GM12878 (cell line): Measurements from ENCODE around the gene LHX6. TPM values are rescaled to one million over a fixed set of nuclear protein-coding genes. Genes with fewer than 3 reads are reported as not detected.
A peak's percentile ranks its signal among the peaks of the same experiment; 100 is the strongest.

Experiments used
- ATAC-seq: fragments of 200-7000 bp; cut with Tn5 transposase; 3 replicates; pipeline ENCODE4 v1.9.1; 2020; ENCODE audit warnings: mild to moderate bottlenecking, moderate library complexity
- BruUV-seq: library from RNA; stranded (reverse); fragments of 400-500 nt; replicated peaks from 2 replicates; lab custom pipeline; 2021; lab: Mats Ljungman, UMichigan
- CTCF ChIA-PET: fragments of 300-600 bp; sonication (Branson Sonifier 250); formaldehyde crosslinking; extraction: SDS; loops from one replicate; lab custom pipeline; 2021; ENCODE audit warnings: inconsistent platforms; lab: Yijun Ruan, JAX
- POLR2A ChIA-PET: fragments of 350-600 bp; formaldehyde crosslinking; extraction: SDS; loops from one replicate; lab custom pipeline; 2021; ENCODE audit warnings: inconsistent platforms; lab: Charles Lee
- RAD21 ChIA-PET: fragments of 300-600 bp; sonication (Branson Sonifier 250); formaldehyde crosslinking; loops from one replicate; lab custom pipeline; 2023; ENCODE audit warnings: antibody characterized with exemption; ENCODE audit not compliant: unreplicated experiment; lab: Charles Lee
- SMC1A ChIA-PET: fragments of 300-600 bp; sonication (Branson Sonifier 250); formaldehyde crosslinking; loops from one replicate; lab custom pipeline; 2023; ENCODE audit not compliant: unreplicated experiment, uncharacterized antibody; lab: Charles Lee
- DNase-seq: peaks from one replicate; pipeline ENCODE4 v3.0.0-alpha.2; 2011; ENCODE audit warnings: low read depth, low spot score
- FAIRE-seq: peaks from 3 replicates; lab custom pipeline; 2011; peaks lifted over from hg19 to GRCh38; lab: Jason Lieb, UNC
- H2AFZ ChIP-seq: 2 replicates; pipeline ENCODE4 v1.6.0; 2011; ENCODE audit warnings: low read depth, low read length, control low read depth; ENCODE audit not compliant: control insufficient read depth
- H3K27ac ChIP-seq: 2 replicates; pipeline ENCODE4 v1.5.1; 2011; ENCODE audit warnings: control low read depth; ENCODE audit not compliant: control insufficient read depth, insufficient read depth
- H3K27me3 ChIP-seq, 2 experiments: replicated peaks in 1 of 2; 2 replicates each; pipeline versions ENCODE4 v1.6.0 to v1.6.1; 2011; ENCODE audit warnings: low read length in 1 of 2; ENCODE audit not compliant: control insufficient read depth in 2 of 2, insufficient read depth in 2 of 2
- H3K36me3 ChIP-seq, 2 experiments: 2 replicates each; pipeline ENCODE4 v1.5.1; 2011; ENCODE audit warnings: low read length in 1 of 2; ENCODE audit not compliant: control insufficient read depth in 2 of 2, insufficient read depth in 2 of 2
- H3K4me1 ChIP-seq: 2 replicates; pipeline ENCODE4 v1.6.1; 2011; ENCODE audit warnings: mild to moderate bottlenecking, low read length, moderate library complexity, mixed read lengths; ENCODE audit not compliant: control insufficient read depth, insufficient read depth
- H3K4me2 ChIP-seq: 2 replicates; pipeline ENCODE4 v1.6.0; 2011; ENCODE audit warnings: control low read depth; ENCODE audit not compliant: control insufficient read depth, insufficient read depth
- H3K4me3 ChIP-seq: fragments of 200-600 bp; sonication (generic); 2 replicates; pipeline ENCODE4 v1.5.1; 2016
- H3K79me2 ChIP-seq: 2 replicates; pipeline ENCODE4 v1.6.0; 2011; ENCODE audit warnings: low read length; ENCODE audit not compliant: control insufficient read depth, insufficient read depth
- H3K9ac ChIP-seq: 2 replicates; pipeline ENCODE4 v1.8.0; 2011; ENCODE audit warnings: low read length, control low read depth, mixed read lengths; ENCODE audit not compliant: control insufficient read depth, insufficient read depth
- H3K9me3 ChIP-seq: replicated peaks from 3 replicates; pipeline ENCODE4 v1.5.1; 2011; ENCODE audit warnings: mild to moderate bottlenecking, low read length; ENCODE audit not compliant: control insufficient read depth, insufficient read depth
- H4K20me1 ChIP-seq: 2 replicates; pipeline ENCODE4 v1.6.0; 2011; ENCODE audit not compliant: control insufficient read depth, insufficient read depth
- GABPA ChIP-seq: IDR thresholded peaks from 2 replicates; pipeline ENCODE4 v1.6.1; 2014; ENCODE audit warnings: antibody characterized with exemption, low read depth, mild to moderate bottlenecking, inconsistent platforms
- HDGF ChIP-seq: fragments of 450-650 bp; IDR thresholded peaks from 2 replicates; pipeline ENCODE4 v1.6.1; 2016; ENCODE audit warnings: antibody characterized with exemption
- MLLT1 ChIP-seq: fragments of 450-650 bp; IDR thresholded peaks from 2 replicates; pipeline ENCODE4 v1.6.1; 2016; ENCODE audit warnings: mild to moderate bottlenecking
- MXI1 ChIP-seq: fragments of 150-350 bp; IDR thresholded peaks from 2 replicates; pipeline ENCODE4 v1.6.1; 2011; ENCODE audit warnings: low read depth, mild to moderate bottlenecking, inconsistent platforms, low read length, improper control_type of control experiment
- NR2F1 ChIP-seq: fragments of 450-650 bp; conservative IDR thresholded peaks from 2 replicates; pipeline ENCODE4 v1.6.1; 2017; ENCODE audit warnings: mild to moderate bottlenecking
- RELA ChIP-seq: fragments of 450-650 bp; IDR thresholded peaks from 2 replicates; pipeline ENCODE4 v1.8.0; 2014; ENCODE audit warnings: borderline replicate concordance; ENCODE audit not compliant: partially characterized antibody
- SKIL ChIP-seq: fragments of 450-650 bp; IDR thresholded peaks from 2 replicates; pipeline ENCODE4 v1.6.1; 2017; ENCODE audit warnings: mild to moderate bottlenecking, low read depth, inconsistent platforms; ENCODE audit not compliant: poor library complexity, severe bottlenecking
- SMAD1 ChIP-seq: fragments of 450-650 bp; IDR thresholded peaks from 2 replicates; pipeline ENCODE4 v1.6.1; 2018; ENCODE audit warnings: mild to moderate bottlenecking, low read depth; ENCODE audit not compliant: partially characterized antibody
- SREBF1 ChIP-seq: IDR thresholded peaks from 2 replicates; pipeline ENCODE4 v1.6.1; 2012; ENCODE audit warnings: mild to moderate bottlenecking, low read length
- USF1 ChIP-seq: IDR thresholded peaks from 2 replicates; pipeline ENCODE4 v1.6.1; 2011; ENCODE audit warnings: borderline replicate concordance, low read depth, mild to moderate bottlenecking, moderate library complexity, mixed read lengths, low read length; ENCODE audit not compliant: insufficient read depth; ENCODE audit errors: extremely low read length
- ZBED1 ChIP-seq: IDR thresholded peaks from 2 replicates; pipeline ENCODE4 v1.6.1; 2016; ENCODE audit warnings: borderline replicate concordance
- ZNF592 ChIP-seq: fragments of 450-650 bp; IDR thresholded peaks from 2 replicates; pipeline ENCODE4 v1.6.1; 2017; ENCODE audit warnings: mild to moderate bottlenecking, moderate library complexity
- ZZZ3 ChIP-seq: IDR thresholded peaks from 2 replicates; pipeline ENCODE4 v1.6.1; 2011; ENCODE audit warnings: low read depth; ENCODE audit not compliant: control insufficient read depth, insufficient read length
- WGBS: methylation state at CpG from one replicate; pipeline ENCODE4 v1.1.6; 2016; ENCODE audit warnings: low lambda C conversion rate; ENCODE audit not compliant: insufficient replicate concordance, insufficient coverage; ENCODE audit errors: missing lambda C conversion rate; 5-methylcytosine and 5-hydroxymethylcytosine counted together
- in situ Hi-C: fragments of 300-500 bp; cut with MboI; formaldehyde crosslinking; loops from 9 replicates; pipeline ENCODE4 v1.14.3; 2018; ENCODE audit warnings: mixed read lengths
- intact Hi-C: fragments of 100-400 bp; cut with micrococcal nuclease; formaldehyde crosslinking; loops from one replicate; pipeline ENCODE4 v1.14.2; 2022; ENCODE audit not compliant: unreplicated experiment
- polyA plus RNA-seq, 11 experiments: library from polyadenylated mRNA; depleted of rRNA in 4 of 11; unstranded in 6 of 11; stranded (reverse) in 5 of 11; fragments of >200 nt; fragmentation: Nextera tagmentation in 4 of 11; fragmentation: Illumina TruSeq in 1 of 11; extraction: Ambion mirVana in 4 of 11; extraction: Trizol in 1 of 11; gene quantifications; 1 replicate in 1 of 11; 2 replicates in 10 of 11; pipeline versions ENCODE4 v1.2.1 to v1.2.3, GENCODE V29; 2011 to 2016; ENCODE audit warnings: inconsistent platforms in 2 of 11, missing spikeins in 2 of 11, low read depth in 1 of 11
- total RNA-seq, 4 experiments: library from RNA; depleted of rRNA in 3 of 4; stranded (reverse); fragments of >200 nt in 3 of 4; fragmentation: Illumina TruSeq in 1 of 4; extraction: Trizol in 1 of 4; gene quantifications; 2 replicates each; pipeline versions ENCODE4 v1.2.1 to v1.2.3, GENCODE V29; 2013 to 2021

Gene LHX6
- total and polyA plus RNA-seq, 10 of the 15 experiments (the other 5 are each of a cell fraction or from before 2014, with no cell fraction given) = not detected

- peaks cover 58% of the 10 kb centered on the region for H3K79me2 ChIP-seq
- peak overlapping the region; percentile 93 for H3K27ac ChIP-seq
- intact Hi-C loops (no loop called here), in situ Hi-C loops (no loop called here)
- no peaks in the 10 kb centered on the region for H3K27me3 ChIP-seq
- peaks cover 0 to 9% of the 10 kb centered on the region in 2 experiments; a peak in 1 of 4 replicates for H3K36me3 ChIP-seq
- no peaks in the 10 kb centered on the region for H3K9me3 ChIP-seq
- ATAC-seq (peak; percentile 73), FAIRE-seq (peak; percentile 18), DNase-seq (peak; percentile 38)
- H3K4me3 ChIP-seq = peak overlapping the region; percentile 86
- 6% methylated on average over 17 of the region's 17 CpGs for WGBS
- RAD21 ChIA-PET = interaction anchor here (0.9 to 1.1 kb wide), 2 partner anchors 140 to 198 kb away, joined by 3 read pairs; no protein-coding TSS in a partner anchor
- SMC1A ChIA-PET = interaction anchor here (0.5 to 1.0 kb wide), 5 partner anchors 21 to 574 kb away, joined by 3 to 5 read pairs (median 3); partner anchors contain the start of gene PDCL
- peak overlapping the region; percentile 91 for H3K4me2 ChIP-seq
- H4K20me1 ChIP-seq = no peaks in the 10 kb centered on the region
- H3K4me1 ChIP-seq = no peaks in the 10 kb centered on the region
- H3K9ac ChIP-seq = peak overlapping the region; percentile 90
- CTCF ChIA-PET = interaction anchor here (0.9 to 2.4 kb wide), 7 partner anchors 9 to 166 kb away, joined by 3 to 9 read pairs (median 3); partner anchors contain the start of gene NDUFA8
- POLR2A ChIA-PET = interaction anchor here (0.7 to 1.5 kb wide), 7 partner anchors 8 to 648 kb away, joined by 3 to 7 read pairs (median 3); partner anchors contain the start of genes MORN5, NDUFA8 and ZBTB6
- H2AFZ ChIP-seq = peak overlapping the region; percentile 88
- BruUV-seq = TSS peak; percentile 84
- TF ChIP-seq RELA (no peak), ZZZ3 (no peak), HDGF (no peak), SMAD1 (peak; percentile 39), GABPA (peak; percentile 77; the same call in 1 of the 2 replicates), SREBF1 (no peak), MXI1 (peak; percentile 48), ZBED1 (peak; percentile 37; the same call in 1 of the 2 replicates), NR2F1 (peak; percentile 42), ZNF592 (no peak), USF1 (peak; percentile 76), SKIL (peak; percentile 23), MLLT1 (0 out of 2 replicates have a peak, but pooled peaks have one; percentile 15)
Measured at GRCh38 chr9:122265149-122265915, 36.6 kb upstream of the LHX6 start.
